ENCODE measurements around the gene ENOX2. TPM values are rescaled to one million over a fixed set of nuclear protein-coding genes. Genes with fewer than 3 reads are reported as not detected.

ENOX2 gene
- total and polyA plus RNA-seq, 2 donors = 7.4 to 7.8 TPM

- no peaks in the 10 kb centered on the region for H3K27me3 ChIP-seq (ENCODE audit: control insufficient read depth in 2 of 2, insufficient read depth in 1 of 2, low read length in 1 of 2)
- DNase-seq (ENCODE audit: low read depth in 6 of 9, low spot score in 9 of 9) = no peak
- H3K4me1 ChIP-seq (ENCODE audit: control insufficient read depth in 2 of 2, insufficient read depth in 2 of 2, low read length in 2 of 2) = no peaks in the 10 kb centered on the region
- no peaks in the 10 kb centered on the region for H3K9me3 ChIP-seq (ENCODE audit: control insufficient read depth in 2 of 2, insufficient read depth in 1 of 2, low read length in 1 of 2)
- 95% methylated on average over 3 of the region's 3 CpGs for WGBS
- no peak overlapping the region for H3K27ac ChIP-seq (ENCODE audit: low read depth in 1 of 2, low read length in 1 of 2)
- no peak overlapping the region for H3K4me3 ChIP-seq (ENCODE audit: low read length in 2 of 2)
- peaks cover 3 to 4% of the 10 kb centered on the region in 2 donors for H3K36me3 ChIP-seq (ENCODE audit: control insufficient read depth in 2 of 2, insufficient read depth in 2 of 2, low read length in 1 of 2)
These were observed 237.7 kb downstream of the ENOX2 start for GRCh38 chrX:130665263-130665662.

DNA sequence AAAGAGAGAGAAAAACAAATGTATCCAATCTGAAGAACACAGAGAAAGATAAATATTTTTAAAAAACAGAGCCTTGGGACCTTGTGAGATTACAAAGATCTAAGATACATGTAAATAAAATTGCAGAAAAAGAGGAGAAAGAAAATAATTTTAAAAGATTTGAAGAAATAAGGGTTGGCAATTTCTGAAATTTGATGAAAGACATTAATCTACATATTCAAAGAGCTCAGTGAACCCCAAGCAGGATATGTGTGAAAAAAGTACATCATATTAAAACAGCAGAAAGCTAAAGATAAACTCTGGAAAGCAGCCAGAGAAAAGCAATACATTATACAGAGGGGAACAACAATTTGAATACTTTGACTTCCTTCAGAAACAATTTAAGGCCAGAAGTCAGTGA, 244.7 kb downstream of the ENOX2 start:
- DNase-seq (ENCODE audit: low read depth in 6 of 9, low spot score in 9 of 9) = no peak

DNA sequence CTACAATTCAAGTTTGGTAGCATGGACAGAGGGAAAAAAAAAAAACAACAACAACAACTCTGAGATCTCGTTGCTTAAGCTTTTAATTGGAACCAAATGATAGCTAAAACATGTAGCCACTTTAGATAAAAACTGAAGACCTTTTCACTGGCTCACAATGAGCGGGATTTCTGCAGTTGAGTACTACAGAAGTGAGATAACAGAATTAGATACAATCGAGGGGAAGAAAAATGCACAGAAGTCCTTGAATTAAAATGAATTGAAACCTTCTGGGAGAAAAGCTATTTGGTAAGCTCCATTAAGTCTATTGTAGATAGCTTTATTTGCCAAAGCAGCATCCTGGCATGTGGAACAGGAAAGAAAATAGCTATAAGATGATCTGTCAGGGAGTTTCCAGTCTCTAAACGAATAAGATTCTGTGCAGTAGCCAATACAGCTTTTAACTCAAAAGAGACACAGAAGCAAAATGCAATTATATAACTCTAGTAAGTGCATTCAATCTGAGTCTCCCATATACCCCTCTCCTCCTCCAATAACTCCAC, 248.5 kb downstream of the ENOX2 start:
- Histone ChIP-seq H3K27ac (ENCODE audit: low read depth in 1 of 2, low read length in 1 of 2) (no peak overlapping the region), H3K27me3 (ENCODE audit: control insufficient read depth in 2 of 2, insufficient read depth in 1 of 2, low read length in 1 of 2) (no peaks in the 10 kb centered on the region), H3K36me3 (ENCODE audit: control insufficient read depth in 2 of 2, insufficient read depth in 2 of 2, low read length in 1 of 2) (no peaks in the 10 kb centered on the region), H3K9me3 (ENCODE audit: control insufficient read depth in 2 of 2, insufficient read depth in 1 of 2, low read length in 1 of 2) (no peaks in the 10 kb centered on the region), H3K4me1 (ENCODE audit: control insufficient read depth in 2 of 2, insufficient read depth in 2 of 2, low read length in 2 of 2) (no peaks in the 10 kb centered on the region), H3K4me3 (ENCODE audit: low read length in 2 of 2) (no peak overlapping the region)
- WGBS = 95% methylated on average over 4 of the region's 4 CpGs
- no peak for DNase-seq (ENCODE audit: low read depth in 6 of 9, low spot score in 9 of 9)

More for the DNA sequence above, 244.7 kb downstream of the ENOX2 start:
- H3K4me3 ChIP-seq (ENCODE audit: low read length in 2 of 2) = no peak overlapping the region
- H3K9me3 ChIP-seq (ENCODE audit: control insufficient read depth in 2 of 2, insufficient read depth in 1 of 2, low read length in 1 of 2) = no peaks in the 10 kb centered on the region
- H3K27ac ChIP-seq (ENCODE audit: low read depth in 1 of 2, low read length in 1 of 2) = no peak overlapping the region
- H3K36me3 ChIP-seq (ENCODE audit: control insufficient read depth in 2 of 2, insufficient read depth in 2 of 2, low read length in 1 of 2) = peaks cover 0 to 3% of the 10 kb centered on the region in 2 donors
- H3K4me1 ChIP-seq (ENCODE audit: control insufficient read depth in 2 of 2, insufficient read depth in 2 of 2, low read length in 2 of 2) = no peaks in the 10 kb centered on the region
- H3K27me3 ChIP-seq (ENCODE audit: control insufficient read depth in 2 of 2, insufficient read depth in 1 of 2, low read length in 1 of 2) = no peaks in the 10 kb centered on the region

- H3K4me3 ChIP-seq (ENCODE audit: low read length in 2 of 2) = no peak overlapping the region
- no peaks in the 10 kb centered on the region for H3K9me3 ChIP-seq (ENCODE audit: control insufficient read depth in 2 of 2, insufficient read depth in 1 of 2, low read length in 1 of 2)
- no peak overlapping the region for H3K27ac ChIP-seq (ENCODE audit: low read depth in 1 of 2, low read length in 1 of 2)
- no peak for DNase-seq (ENCODE audit: low read depth in 6 of 9, low spot score in 9 of 9)
- H3K36me3 ChIP-seq (ENCODE audit: control insufficient read depth in 2 of 2, insufficient read depth in 2 of 2, low read length in 1 of 2) = no peaks in the 10 kb centered on the region
- H3K27me3 ChIP-seq (ENCODE audit: control insufficient read depth in 2 of 2, insufficient read depth in 1 of 2, low read length in 1 of 2) = no peaks in the 10 kb centered on the region
- WGBS = 97% methylated on average over 6 of the region's 6 CpGs
- no peaks in the 10 kb centered on the region for H3K4me1 ChIP-seq (ENCODE audit: control insufficient read depth in 2 of 2, insufficient read depth in 2 of 2, low read length in 2 of 2)
These were observed 250.0 kb downstream of the ENOX2 start for GRCh38 chrX:130652824-130653578.

DNA sequence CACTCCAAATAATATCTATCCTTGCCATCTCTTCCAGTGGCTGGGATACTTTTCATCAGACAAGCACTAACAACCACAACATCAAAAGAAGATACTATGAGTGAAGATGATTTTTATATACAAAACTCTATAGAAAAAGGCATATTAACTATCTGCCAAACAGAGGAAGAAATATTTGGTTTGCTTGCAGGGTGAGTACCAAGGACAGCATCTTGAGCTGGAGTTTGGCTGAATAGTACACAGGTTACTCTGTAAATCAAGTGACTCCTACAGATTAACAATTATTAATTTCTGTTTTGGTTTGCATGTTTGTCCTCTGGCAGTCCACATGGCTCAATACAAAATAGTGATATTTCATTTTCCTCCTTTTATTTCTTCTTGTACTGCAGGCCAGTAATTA, 253.3 kb downstream of the ENOX2 start:
- Histone ChIP-seq H3K27ac (ENCODE audit: low read depth in 1 of 2, low read length in 1 of 2) (no peak overlapping the region), H3K27me3 (ENCODE audit: control insufficient read depth in 2 of 2, insufficient read depth in 1 of 2, low read length in 1 of 2) (no peaks in the 10 kb centered on the region), H3K4me1 (ENCODE audit: control insufficient read depth in 2 of 2, insufficient read depth in 2 of 2, low read length in 2 of 2) (no peaks in the 10 kb centered on the region), H3K9me3 (ENCODE audit: control insufficient read depth in 2 of 2, insufficient read depth in 1 of 2, low read length in 1 of 2) (peaks cover 0 to 3% of the 10 kb centered on the region in 2 donors), H3K4me3 (ENCODE audit: low read length in 2 of 2) (no peak overlapping the region), H3K36me3 (ENCODE audit: control insufficient read depth in 2 of 2, insufficient read depth in 2 of 2, low read length in 1 of 2) (no peaks in the 10 kb centered on the region)
- DNase-seq (ENCODE audit: low read depth in 6 of 9, low spot score in 9 of 9) = no peak

- H3K4me3 ChIP-seq (ENCODE audit: low read length in 2 of 2) = no peak overlapping the region
- H3K9me3 ChIP-seq (ENCODE audit: control insufficient read depth in 2 of 2, insufficient read depth in 1 of 2, low read length in 1 of 2) = peaks cover 0 to 3% of the 10 kb centered on the region in 2 donors
- no peak overlapping the region for H3K27ac ChIP-seq (ENCODE audit: low read depth in 1 of 2, low read length in 1 of 2)
- DNase-seq (ENCODE audit: low read depth in 6 of 9, low spot score in 9 of 9) = no peak
- H3K4me1 ChIP-seq (ENCODE audit: control insufficient read depth in 2 of 2, insufficient read depth in 2 of 2, low read length in 2 of 2) = no peaks in the 10 kb centered on the region
- no peaks in the 10 kb centered on the region for H3K36me3 ChIP-seq (ENCODE audit: control insufficient read depth in 2 of 2, insufficient read depth in 2 of 2, low read length in 1 of 2)
- H3K27me3 ChIP-seq (ENCODE audit: control insufficient read depth in 2 of 2, insufficient read depth in 1 of 2, low read length in 1 of 2) = no peaks in the 10 kb centered on the region
- 97% methylated on average over 1 of the region's 1 CpG for WGBS
These were observed 255.5 kb downstream of the ENOX2 start for GRCh38 chrX:130647468-130647867.

GRCh38 chrX:130645955-130646583, 256.9 kb downstream of the ENOX2 start:
- H3K9me3 ChIP-seq (ENCODE audit: control insufficient read depth in 2 of 2, insufficient read depth in 1 of 2, low read length in 1 of 2) = peaks cover 0 to 3% of the 10 kb centered on the region in 2 donors
- 99% methylated on average over 9 of the region's 9 CpGs for WGBS
- H3K27me3 ChIP-seq (ENCODE audit: control insufficient read depth in 2 of 2, insufficient read depth in 1 of 2, low read length in 1 of 2) = no peaks in the 10 kb centered on the region
- no peak overlapping the region for H3K4me3 ChIP-seq (ENCODE audit: low read length in 2 of 2)
- H3K36me3 ChIP-seq (ENCODE audit: control insufficient read depth in 2 of 2, insufficient read depth in 2 of 2, low read length in 1 of 2) = no peaks in the 10 kb centered on the region
- DNase-seq (ENCODE audit: low read depth in 6 of 9, low spot score in 9 of 9) = no peak
- no peak overlapping the region for H3K27ac ChIP-seq (ENCODE audit: low read depth in 1 of 2, low read length in 1 of 2)
- H3K4me1 ChIP-seq (ENCODE audit: control insufficient read depth in 2 of 2, insufficient read depth in 2 of 2, low read length in 2 of 2) = no peaks in the 10 kb centered on the region

- 96% methylated on average over 3 of the region's 3 CpGs for WGBS
- Histone ChIP-seq H3K36me3 (ENCODE audit: control insufficient read depth in 2 of 2, insufficient read depth in 2 of 2, low read length in 1 of 2) (peaks cover 0 to 4% of the 10 kb centered on the region in 2 donors), H3K27me3 (ENCODE audit: control insufficient read depth in 2 of 2, insufficient read depth in 1 of 2, low read length in 1 of 2) (no peaks in the 10 kb centered on the region), H3K27ac (ENCODE audit: low read depth in 1 of 2, low read length in 1 of 2) (no peak overlapping the region), H3K4me3 (ENCODE audit: low read length in 2 of 2) (no peak overlapping the region), H3K9me3 (ENCODE audit: control insufficient read depth in 2 of 2, insufficient read depth in 1 of 2, low read length in 1 of 2) (no peaks in the 10 kb centered on the region), H3K4me1 (ENCODE audit: control insufficient read depth in 2 of 2, insufficient read depth in 2 of 2, low read length in 2 of 2) (no peaks in the 10 kb centered on the region)
- no peak for DNase-seq (ENCODE audit: low read depth in 6 of 9, low spot score in 9 of 9)
These were observed 265.4 kb downstream of the ENOX2 start for GRCh38 chrX:130637591-130637990.

DNA sequence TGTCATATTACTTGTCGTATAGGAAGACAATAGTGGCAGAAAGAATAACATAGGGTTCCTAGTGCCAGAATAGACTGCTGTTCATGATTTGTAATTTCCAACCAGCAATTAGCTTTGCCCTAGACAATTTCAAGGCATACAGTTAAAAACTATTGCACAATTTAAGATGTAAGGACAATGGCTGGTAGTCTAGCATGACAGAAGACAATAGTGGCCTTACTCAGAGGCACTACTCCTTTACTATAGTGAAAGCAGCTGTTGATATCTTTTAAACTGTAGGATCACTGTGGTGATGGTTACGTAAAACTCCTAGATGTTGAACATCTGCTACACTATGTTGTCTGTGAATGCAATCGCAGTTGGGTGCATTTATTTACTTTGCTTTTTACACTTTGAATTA, 266.7 kb downstream of the ENOX2 start:
- H3K27me3 ChIP-seq (ENCODE audit: control insufficient read depth in 2 of 2, insufficient read depth in 1 of 2, low read length in 1 of 2) = no peaks in the 10 kb centered on the region
- peaks cover under 1 to 4% of the 10 kb centered on the region in 2 donors for H3K36me3 ChIP-seq (ENCODE audit: control insufficient read depth in 2 of 2, insufficient read depth in 2 of 2, low read length in 1 of 2)
- H3K4me3 ChIP-seq (ENCODE audit: low read length in 2 of 2) = no peak overlapping the region
- no peak overlapping the region for H3K27ac ChIP-seq (ENCODE audit: low read depth in 1 of 2, low read length in 1 of 2)
- no peaks in the 10 kb centered on the region for H3K9me3 ChIP-seq (ENCODE audit: control insufficient read depth in 2 of 2, insufficient read depth in 1 of 2, low read length in 1 of 2)
- no peak for DNase-seq (ENCODE audit: low read depth in 6 of 9, low spot score in 9 of 9)
- no peaks in the 10 kb centered on the region for H3K4me1 ChIP-seq (ENCODE audit: control insufficient read depth in 2 of 2, insufficient read depth in 2 of 2, low read length in 2 of 2)
- WGBS = 98% methylated on average over 3 of the region's 3 CpGs

Data from thymus (tissue), 11 donors.